Endothelial cell of umbilical vein (primary cell): ENCODE results near the gene APOD.

Source experiments
- EZH2 ChIP-seq: IDR thresholded peaks from 2 replicates; pipeline ENCODE4 v1.6.1; 2012; ENCODE audit warnings: borderline replicate concordance, low read depth, mild to moderate bottlenecking, moderate library complexity, low read length, inconsistent platforms; ENCODE audit not compliant: severe bottlenecking
- POLR2AphosphoS5 ChIP-seq: IDR thresholded peaks from 2 replicates; pipeline ENCODE4 v1.6.1; 2012; ENCODE audit warnings: low read depth, mild to moderate bottlenecking, control low read depth, low read length, moderate library complexity; ENCODE audit not compliant: insufficient read depth
- TF ChIP-seq, protein P1 (sequence below), 2 donors: IDR thresholded peaks; 1 replicate in 1 of 2; 2 replicates in 1 of 2; pipeline ENCODE4 v1.5.1; 2011; ENCODE audit warnings: low read length in 2 of 2, mild to moderate bottlenecking in 2 of 2, moderate library complexity in 2 of 2, control low read depth in 1 of 2, inconsistent platforms in 1 of 2, low read depth in 1 of 2; ENCODE audit not compliant: insufficient read depth in 1 of 2; ENCODE audit errors: extremely low read depth in 1 of 2

DNA sequence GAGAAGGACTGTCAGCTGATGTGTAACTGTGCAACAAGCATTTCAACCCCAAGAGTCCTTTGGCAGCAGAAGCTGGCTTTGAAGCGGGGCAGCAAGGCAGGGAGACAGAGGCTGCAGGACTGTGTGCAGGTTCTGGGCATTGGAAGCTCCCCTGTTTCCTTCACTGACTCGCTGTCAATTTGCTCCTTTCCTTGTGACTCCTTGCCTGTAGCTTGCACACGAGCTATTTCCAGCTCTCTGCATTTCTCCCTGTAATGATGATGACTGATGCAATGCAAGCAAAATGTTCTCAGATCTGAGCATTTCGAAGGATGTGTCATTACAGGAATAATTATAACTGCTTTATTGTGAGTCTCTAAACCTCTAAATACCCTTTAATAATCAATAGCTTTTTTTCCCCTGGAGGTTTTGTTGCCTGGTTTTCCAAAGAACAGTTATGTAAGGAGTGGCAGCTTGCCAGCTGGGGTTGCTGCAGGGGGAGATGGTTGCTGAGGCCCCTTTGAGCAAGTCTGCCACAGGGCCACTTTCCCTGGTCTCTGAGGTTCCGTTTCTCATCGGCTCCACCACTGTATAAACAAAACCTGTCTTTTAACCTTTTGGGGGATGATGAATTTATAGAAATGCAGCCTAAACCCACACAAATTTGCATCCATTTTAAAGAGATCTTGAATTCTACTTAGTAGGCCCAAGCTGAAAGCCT, 2.8 kb downstream of the APOD start:
- TF ChIP-seq, protein P1, sequence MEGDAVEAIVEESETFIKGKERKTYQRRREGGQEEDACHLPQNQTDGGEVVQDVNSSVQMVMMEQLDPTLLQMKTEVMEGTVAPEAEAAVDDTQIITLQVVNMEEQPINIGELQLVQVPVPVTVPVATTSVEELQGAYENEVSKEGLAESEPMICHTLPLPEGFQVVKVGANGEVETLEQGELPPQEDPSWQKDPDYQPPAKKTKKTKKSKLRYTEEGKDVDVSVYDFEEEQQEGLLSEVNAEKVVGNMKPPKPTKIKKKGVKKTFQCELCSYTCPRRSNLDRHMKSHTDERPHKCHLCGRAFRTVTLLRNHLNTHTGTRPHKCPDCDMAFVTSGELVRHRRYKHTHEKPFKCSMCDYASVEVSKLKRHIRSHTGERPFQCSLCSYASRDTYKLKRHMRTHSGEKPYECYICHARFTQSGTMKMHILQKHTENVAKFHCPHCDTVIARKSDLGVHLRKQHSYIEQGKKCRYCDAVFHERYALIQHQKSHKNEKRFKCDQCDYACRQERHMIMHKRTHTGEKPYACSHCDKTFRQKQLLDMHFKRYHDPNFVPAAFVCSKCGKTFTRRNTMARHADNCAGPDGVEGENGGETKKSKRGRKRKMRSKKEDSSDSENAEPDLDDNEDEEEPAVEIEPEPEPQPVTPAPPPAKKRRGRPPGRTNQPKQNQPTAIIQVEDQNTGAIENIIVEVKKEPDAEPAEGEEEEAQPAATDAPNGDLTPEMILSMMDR (IDR thresholded peaks at IDR 0.05; ENCODE audit: extremely low read depth in 1 of 2, insufficient read depth in 1 of 2, low read depth in 1 of 2, low read length in 2 of 2) = no peak
- no peak for TF ChIP-seq POLR2AphosphoS5
- TF ChIP-seq EZH2 = no peak
